GM12878 (cell line): Measurements from ENCODE around the gene XRN2. TPM values are rescaled to one million over a fixed set of nuclear protein-coding genes. Genes with fewer than 3 reads are reported as not detected.

Source experiments
- ATAC-seq: fragments of 200-7000 bp; cut with Tn5 transposase; 3 replicates; pipeline ENCODE4 v1.9.1; 2020; ENCODE audit warnings: mild to moderate bottlenecking, moderate library complexity
- BruUV-seq: library from RNA; stranded (reverse); fragments of 400-500 nt; replicated peaks from 2 replicates; lab custom pipeline; 2021; lab: Mats Ljungman, UMichigan
- CTCF ChIA-PET: fragments of 300-600 bp; sonication (Branson Sonifier 250); formaldehyde crosslinking; extraction: SDS; loops from one replicate; lab custom pipeline; 2021; ENCODE audit warnings: inconsistent platforms; lab: Yijun Ruan, JAX
- POLR2A ChIA-PET: fragments of 350-600 bp; formaldehyde crosslinking; extraction: SDS; loops from one replicate; lab custom pipeline; 2021; ENCODE audit warnings: inconsistent platforms; lab: Charles Lee
- RAD21 ChIA-PET: fragments of 300-600 bp; sonication (Branson Sonifier 250); formaldehyde crosslinking; loops from one replicate; lab custom pipeline; 2023; ENCODE audit warnings: antibody characterized with exemption; ENCODE audit not compliant: unreplicated experiment; lab: Charles Lee
- SMC1A ChIA-PET: fragments of 300-600 bp; sonication (Branson Sonifier 250); formaldehyde crosslinking; loops from one replicate; lab custom pipeline; 2023; ENCODE audit not compliant: unreplicated experiment, uncharacterized antibody; lab: Charles Lee
- DNase-seq: peaks from one replicate; pipeline ENCODE4 v3.0.0-alpha.2; 2011; ENCODE audit warnings: low read depth, low spot score
- FAIRE-seq: peaks from 3 replicates; lab custom pipeline; 2011; peaks lifted over from hg19 to GRCh38; lab: Jason Lieb, UNC
- H2AFZ ChIP-seq: 2 replicates; pipeline ENCODE4 v1.6.0; 2011; ENCODE audit warnings: low read depth, low read length, control low read depth; ENCODE audit not compliant: control insufficient read depth
- H3K27ac ChIP-seq: 2 replicates; pipeline ENCODE4 v1.5.1; 2011; ENCODE audit warnings: control low read depth; ENCODE audit not compliant: control insufficient read depth, insufficient read depth
- H3K27me3 ChIP-seq, 2 experiments: replicated peaks in 1 of 2; 2 replicates each; pipeline versions ENCODE4 v1.6.0 to v1.6.1; 2011; ENCODE audit warnings: low read length in 1 of 2; ENCODE audit not compliant: control insufficient read depth in 2 of 2, insufficient read depth in 2 of 2
- H3K36me3 ChIP-seq, 2 experiments: 2 replicates each; pipeline ENCODE4 v1.5.1; 2011; ENCODE audit warnings: low read length in 1 of 2; ENCODE audit not compliant: control insufficient read depth in 2 of 2, insufficient read depth in 2 of 2
- H3K4me1 ChIP-seq: 2 replicates; pipeline ENCODE4 v1.6.1; 2011; ENCODE audit warnings: mild to moderate bottlenecking, low read length, moderate library complexity, mixed read lengths; ENCODE audit not compliant: control insufficient read depth, insufficient read depth
- H3K4me2 ChIP-seq: 2 replicates; pipeline ENCODE4 v1.6.0; 2011; ENCODE audit warnings: control low read depth; ENCODE audit not compliant: control insufficient read depth, insufficient read depth
- H3K4me3 ChIP-seq: fragments of 200-600 bp; sonication (generic); 2 replicates; pipeline ENCODE4 v1.5.1; 2016
- H3K79me2 ChIP-seq: 2 replicates; pipeline ENCODE4 v1.6.0; 2011; ENCODE audit warnings: low read length; ENCODE audit not compliant: control insufficient read depth, insufficient read depth
- H3K9ac ChIP-seq: 2 replicates; pipeline ENCODE4 v1.8.0; 2011; ENCODE audit warnings: low read length, control low read depth, mixed read lengths; ENCODE audit not compliant: control insufficient read depth, insufficient read depth
- H3K9me3 ChIP-seq: replicated peaks from 3 replicates; pipeline ENCODE4 v1.5.1; 2011; ENCODE audit warnings: mild to moderate bottlenecking, low read length; ENCODE audit not compliant: control insufficient read depth, insufficient read depth
- H4K20me1 ChIP-seq: 2 replicates; pipeline ENCODE4 v1.6.0; 2011; ENCODE audit not compliant: control insufficient read depth, insufficient read depth
- BHLHE40 ChIP-seq, 2 experiments: fragments of 450-650 bp in 1 of 2; IDR thresholded peaks; 2 replicates each; pipeline ENCODE4 v1.6.1; 2011 to 2017; ENCODE audit warnings: low read depth in 2 of 2, borderline replicate concordance in 1 of 2, improper control_type of control experiment in 1 of 2, low read length in 1 of 2, mild to moderate bottlenecking in 1 of 2
- BMI1 ChIP-seq: fragments of 450-650 bp; IDR thresholded peaks from 2 replicates; pipeline ENCODE4 v1.6.1; 2016; ENCODE audit warnings: mild to moderate bottlenecking, moderate library complexity, borderline replicate concordance
- CEBPZ ChIP-seq: fragments of 150-350 bp; IDR thresholded peaks from 2 replicates; pipeline ENCODE4 v1.6.1; 2016; ENCODE audit warnings: low read depth, low read length
- CHD1 ChIP-seq: IDR thresholded peaks from 2 replicates; pipeline ENCODE4 v1.6.1; 2012; ENCODE audit warnings: low read depth, low read length, improper control_type of control experiment
- CUX1 ChIP-seq: IDR thresholded peaks from 2 replicates; pipeline ENCODE4 v1.6.1; 2012; ENCODE audit warnings: improper control_type of control experiment, low read depth, low read length; ENCODE audit not compliant: insufficient replicate concordance
- HDAC6 ChIP-seq: fragments of 200-600 bp; sonication (generic); IDR thresholded peaks from one replicate; pipeline ENCODE4 v1.8.0; 2017; ENCODE audit warnings: antibody characterized with exemption; ENCODE audit not compliant: unreplicated experiment
- NFYB ChIP-seq: IDR thresholded peaks from 2 replicates; pipeline ENCODE4 v1.6.1; 2011; ENCODE audit warnings: low read depth, mild to moderate bottlenecking, low read length, improper control_type of control experiment, moderate library complexity; ENCODE audit not compliant: insufficient read depth
- ZBTB40 ChIP-seq: fragments of 450-650 bp; IDR thresholded peaks from 2 replicates; pipeline ENCODE4 v1.6.1; 2016; ENCODE audit warnings: mild to moderate bottlenecking, moderate library complexity, borderline replicate concordance
- ZNF207 ChIP-seq: fragments of 450-650 bp; IDR thresholded peaks from 2 replicates; pipeline ENCODE4 v1.6.1; 2014; ENCODE audit warnings: antibody characterized with exemption, mild to moderate bottlenecking, borderline replicate concordance
- ZNF217 ChIP-seq: fragments of 450-650 bp; IDR thresholded peaks from 2 replicates; pipeline ENCODE4 v1.6.1; 2017; ENCODE audit warnings: antibody characterized with exemption, mild to moderate bottlenecking
- WGBS: methylation state at CpG from one replicate; pipeline ENCODE4 v1.1.6; 2016; ENCODE audit warnings: low lambda C conversion rate; ENCODE audit not compliant: insufficient replicate concordance, insufficient coverage; ENCODE audit errors: missing lambda C conversion rate; 5-methylcytosine and 5-hydroxymethylcytosine counted together
- in situ Hi-C: fragments of 300-500 bp; cut with MboI; formaldehyde crosslinking; loops from 9 replicates; pipeline ENCODE4 v1.14.3; 2018; ENCODE audit warnings: mixed read lengths
- intact Hi-C: fragments of 100-400 bp; cut with micrococcal nuclease; formaldehyde crosslinking; loops from one replicate; pipeline ENCODE4 v1.14.2; 2022; ENCODE audit not compliant: unreplicated experiment
- polyA plus RNA-seq, 11 experiments: library from polyadenylated mRNA; depleted of rRNA in 4 of 11; unstranded in 6 of 11; stranded (reverse) in 5 of 11; fragments of >200 nt; fragmentation: Nextera tagmentation in 4 of 11; fragmentation: Illumina TruSeq in 1 of 11; extraction: Ambion mirVana in 4 of 11; extraction: Trizol in 1 of 11; gene quantifications; 1 replicate in 1 of 11; 2 replicates in 10 of 11; pipeline versions ENCODE4 v1.2.1 to v1.2.3, GENCODE V29; 2011 to 2016; ENCODE audit warnings: inconsistent platforms in 2 of 11, missing spikeins in 2 of 11, low read depth in 1 of 11
- total RNA-seq, 4 experiments: library from RNA; depleted of rRNA in 3 of 4; stranded (reverse); fragments of >200 nt in 3 of 4; fragmentation: Illumina TruSeq in 1 of 4; extraction: Trizol in 1 of 4; gene quantifications; 2 replicates each; pipeline versions ENCODE4 v1.2.1 to v1.2.3, GENCODE V29; 2013 to 2021

XRN2 gene
- total and polyA plus RNA-seq, 10 of the 15 experiments (the other 5 are each of a cell fraction or from before 2014, with no cell fraction given): 59.7 to 97.8 (median 75.6) TPM

- RAD21 ChIA-PET: no interaction called here
- no peak for ATAC-seq
- intact Hi-C loops (no loop called here), in situ Hi-C loops (no loop called here)
- Histone ChIP-seq H3K4me3 (no peak overlapping the region), H3K79me2 (no peaks in the 10 kb centered on the region), H3K4me2 (no peak overlapping the region), H3K36me3 (peaks cover 3 to 13% of the 10 kb centered on the region in 2 experiments; a peak in 3 of 4 replicates), H3K4me1 (no peaks in the 10 kb centered on the region), H2AFZ (no peak overlapping the region), H3K27me3 (peaks cover 0 to 4% of the 10 kb centered on the region in 2 experiments; a peak in 1 of 4 replicates), H3K9me3 (no peaks in the 10 kb centered on the region), H3K27ac (no peak overlapping the region), H4K20me1 (no peaks in the 10 kb centered on the region), H3K9ac (no peak overlapping the region)
- FAIRE-seq: no peak
- DNase-seq: no peak
- CTCF ChIA-PET: no interaction called here
- POLR2A ChIA-PET: no interaction called here
- SMC1A ChIA-PET: interaction anchor here (1.3 kb wide), 1 partner anchor 182 kb away, joined by 3 read pairs; no protein-coding TSS in a partner anchor
- BruUV-seq: no TSS peak
- WGBS: 100% methylated on average over 1 of the region's 1 CpG
- TF ChIP-seq CEBPZ (no peak), ZBTB40 (no peak), BHLHE40 (IDR thresholded peaks at IDR 0.05; ENCODE audit: borderline replicate concordance in 1 of 2, low read depth in 2 of 2, low read length in 1 of 2) (no peak), CHD1 (no peak), NFYB (no peak), ZNF217 (no peak), CUX1 (no peak), BMI1 (no peak), ZNF207 (no peak), HDAC6 (no peak)
Measured at GRCh38 chr20:21388566-21388965, 85.4 kb downstream of the XRN2 start.
